NOMO-1 treated with dmso at 0.1 percent for 144 hours (cell line): ENCODE measurements around the gene AAMP.

ENCODE experiments used
- DNase-seq: peaks from one replicate; lab custom pipeline; 2025; ENCODE audit not compliant: unreplicated experiment; lab: John Stamatoyannopoulos, UW

The AAMP gene

GRCh38 chr2:218224186-218224585 is 45.8 kb downstream of the AAMP start:
- DNase-seq: no peak

- DNase-seq: no peak
Observed at GRCh38 chr2:218223046-218223445, 46.9 kb downstream of the AAMP start.

GRCh38 chr2:218221000-218221399 is 48.9 kb downstream of the AAMP start:
- DNase-seq: no peak

- DNase-seq: no peak
Observed at GRCh38 chr2:218219934-218220333, 50.0 kb downstream of the AAMP start.

- peak; percentile 35 for DNase-seq
Observed at GRCh38 chr2:218218268-218219185, 51.4 kb downstream of the AAMP start.

- peak; percentile 57 for DNase-seq
Observed at GRCh38 chr2:218217360-218218267, 52.3 kb downstream of the AAMP start.

GRCh38 chr2:218216674-218217359 is 53.1 kb downstream of the AAMP start, which contains the start of gene ARPC2:
TSS of gene ARPC2 (plus strand) at chr2:218217189. CDS start at chr2:218217471, 282 bp downstream.
- DNase-seq: peak; percentile 94

GRCh38 chr2:218216336-218216673 is 53.6 kb downstream of the AAMP start:
- no peak for DNase-seq
